ENCODE measurements around the gene TEX53. TPM values are rescaled to one million over a fixed set of nuclear protein-coding genes. Genes with fewer than 3 reads are reported as not detected.

Gene TEX53
- total RNA-seq, result not detected
- long read RNA-seq, result 0 reads

- no peak for DNase-seq
- ATAC-seq, result no peak
- intact Hi-C loops (cut with micrococcal nuclease), result loop anchor here (10.0 kb wide), 2 partner anchors 223 to 253 kb away; no protein-coding TSS in a partner anchor
Observed at GRCh38 chr9:114657705-114658104, at the start of gene TEX53. TSS of gene TEX53 (minus strand) at chr9:114657805. CDS start at chr9:114657774, 31 bp downstream.

DNA sequence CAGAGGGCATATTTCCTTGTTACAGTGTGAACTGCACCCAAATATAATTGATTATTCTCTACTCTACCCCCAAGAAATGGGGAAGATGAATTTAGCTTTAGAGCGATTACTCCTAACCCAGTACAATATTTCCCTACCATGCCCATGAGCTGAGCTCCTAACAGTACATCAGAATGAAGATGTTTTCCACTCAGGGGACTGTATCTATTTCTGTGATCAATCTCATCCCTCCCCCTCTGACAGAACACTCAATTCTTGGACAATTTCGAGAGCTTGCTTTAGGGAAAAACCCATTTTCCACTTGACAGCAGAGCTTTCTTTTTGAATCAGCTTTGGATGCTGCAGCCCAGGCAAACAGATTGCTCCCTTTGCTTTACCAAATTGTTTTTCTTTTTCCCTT, 49.1 kb upstream of the TEX53 start:
- intact Hi-C loops (cut with micrococcal nuclease), result no loop called here
- DNase-seq (no peak), ATAC-seq (no peak)

- ATAC-seq (no peak), DNase-seq (no peak)
- intact Hi-C loops (cut with micrococcal nuclease), result no loop called here
Observed at GRCh38 chr9:114701988-114702387, 44.4 kb upstream of the TEX53 start.

GRCh38 chr9:114697951-114698351, 40.3 kb upstream of the TEX53 start:
- ATAC-seq (no peak), DNase-seq (no peak)
- intact Hi-C loops (cut with micrococcal nuclease), result no loop called here

- intact Hi-C loops (cut with micrococcal nuclease), result no loop called here
- ATAC-seq, result no peak
- no peak for DNase-seq
Observed at GRCh38 chr9:114696814-114697544, 39.4 kb upstream of the TEX53 start.

GRCh38 chr9:114695948-114696347, 38.3 kb upstream of the TEX53 start:
- ATAC-seq (no peak), DNase-seq (no peak)
- intact Hi-C loops (cut with micrococcal nuclease), result no loop called here

- DNase-seq (no peak), ATAC-seq (no peak)
- intact Hi-C loops (cut with micrococcal nuclease), result no loop called here
Observed at GRCh38 chr9:114694719-114695269, 37.2 kb upstream of the TEX53 start.

DNA sequence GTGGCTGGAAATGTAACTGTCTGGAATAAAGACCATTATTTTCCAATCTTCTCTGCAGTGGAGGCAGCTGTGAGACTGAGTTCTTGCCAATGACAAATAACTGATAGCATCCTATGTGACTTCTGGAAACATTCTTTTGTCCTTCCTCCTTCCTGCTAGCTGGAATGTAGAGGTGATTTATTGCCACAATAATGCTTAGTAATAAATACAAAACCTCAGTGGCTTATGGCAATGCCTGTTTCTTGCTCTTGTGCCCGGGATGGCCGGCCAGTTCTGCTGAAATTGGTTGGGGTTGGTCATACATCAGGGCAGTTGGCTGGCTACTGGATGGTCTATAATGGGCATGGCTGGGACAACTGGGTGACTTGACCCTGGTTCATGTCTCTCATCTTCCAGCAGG, 36.5 kb upstream of the TEX53 start:
- DNase-seq (no peak), ATAC-seq (no peak)
- intact Hi-C loops (cut with micrococcal nuclease), result no loop called here

DNA sequence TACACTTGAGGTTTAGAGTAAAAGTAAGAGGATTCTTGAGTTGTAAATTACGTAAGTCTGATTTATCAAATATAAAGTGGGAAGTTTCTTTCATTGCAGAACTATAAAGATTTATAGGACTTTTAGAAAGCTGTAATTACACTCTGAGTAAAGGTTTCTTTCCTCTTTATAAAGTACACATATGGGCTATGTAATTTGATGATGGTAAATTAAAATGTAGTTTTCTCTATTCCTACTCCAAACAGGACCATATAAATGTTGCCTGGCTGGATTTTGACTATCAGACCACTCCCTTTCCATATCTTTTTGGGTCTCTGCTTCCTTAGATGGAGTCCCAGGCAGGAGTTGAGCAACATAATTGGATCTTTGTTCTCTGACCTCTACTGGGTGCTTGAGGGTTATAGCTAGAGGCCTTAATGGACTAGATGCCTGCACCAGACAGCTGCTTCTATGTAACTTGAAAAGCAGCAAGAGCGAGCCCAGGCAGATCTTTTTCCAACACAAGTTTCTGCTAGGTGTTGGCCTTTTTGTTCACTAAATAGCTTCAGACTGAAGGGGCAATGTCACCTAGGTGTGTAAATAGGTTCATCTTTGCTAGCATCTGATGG, 35.7 kb upstream of the TEX53 start:
- ATAC-seq (no peak), DNase-seq (no peak)
- intact Hi-C loops (cut with micrococcal nuclease), result no loop called here

- intact Hi-C loops (cut with micrococcal nuclease), result no loop called here
- no peak for DNase-seq
- ATAC-seq, result no peak
Observed at GRCh38 chr9:114691956-114692295, 34.3 kb upstream of the TEX53 start.

DNA sequence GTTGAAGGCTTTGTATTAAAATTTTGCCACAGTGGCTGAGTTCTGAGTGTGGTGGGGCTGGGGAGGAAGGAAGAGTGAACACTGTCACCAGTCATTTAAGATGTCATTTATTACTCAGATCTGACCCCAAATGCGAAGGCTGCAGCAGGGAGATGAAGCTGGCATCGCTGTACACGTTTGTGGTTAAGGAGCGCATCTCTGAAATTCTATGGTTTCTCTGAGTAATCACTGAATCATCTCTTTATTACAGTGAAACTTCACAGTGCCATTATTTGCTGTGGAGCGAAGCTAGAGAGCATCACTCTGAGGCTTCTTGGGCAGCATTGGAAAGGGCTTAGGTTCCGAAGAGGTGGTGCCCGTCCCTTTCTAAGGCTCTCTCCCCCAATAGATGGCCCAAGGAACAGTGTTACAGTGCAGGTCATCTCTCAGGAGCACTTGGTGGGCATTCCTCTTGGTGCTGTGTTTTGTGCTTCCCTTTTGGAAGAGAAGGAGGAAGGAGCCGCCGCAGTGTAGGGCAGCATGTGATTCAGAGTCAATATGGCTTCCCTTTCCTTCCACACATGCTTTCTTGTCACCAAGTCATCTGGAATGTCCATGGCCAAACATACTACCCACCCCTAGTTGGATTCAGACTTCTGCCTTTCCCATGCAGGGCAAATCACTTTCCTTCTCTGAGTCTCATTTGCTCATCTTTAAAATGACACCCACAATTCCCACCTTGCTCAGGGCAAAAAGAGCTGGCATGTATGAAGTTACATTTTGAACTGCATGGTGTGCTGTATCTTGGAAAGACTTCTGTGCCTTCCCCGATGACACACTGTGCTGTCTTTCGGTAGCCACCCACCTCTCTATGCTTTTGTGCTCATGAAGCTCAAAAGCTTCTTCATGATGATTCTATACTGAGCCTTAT, 33.7 kb upstream of the TEX53 start:
- intact Hi-C loops (cut with micrococcal nuclease), result no loop called here
- ATAC-seq, result no peak

DNA sequence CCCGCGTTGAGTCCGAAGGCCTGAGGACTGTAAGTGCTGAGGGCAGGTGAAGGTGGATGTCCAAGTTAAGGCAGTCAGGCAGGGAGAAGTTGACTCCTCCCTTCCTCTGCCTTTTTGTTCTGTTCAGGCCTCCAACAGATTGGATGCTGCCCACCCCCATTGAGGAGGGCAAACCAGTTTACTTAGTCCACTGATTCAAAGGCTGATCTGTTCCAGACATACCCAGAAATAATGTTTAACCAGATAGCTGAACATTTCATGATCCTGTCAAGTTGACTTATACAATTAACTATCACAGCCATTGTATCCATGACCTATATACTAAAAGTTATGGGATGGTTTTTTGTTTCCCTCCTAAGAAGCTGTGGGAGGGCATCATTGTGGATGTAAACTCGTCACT, 32.7 kb upstream of the TEX53 start:
- DNase-seq, result no peak
- intact Hi-C loops (cut with micrococcal nuclease), result no loop called here
- ATAC-seq, result no peak

More for the DNA sequence above, 33.7 kb upstream of the TEX53 start:
- DNase-seq, result no peak

DNA sequence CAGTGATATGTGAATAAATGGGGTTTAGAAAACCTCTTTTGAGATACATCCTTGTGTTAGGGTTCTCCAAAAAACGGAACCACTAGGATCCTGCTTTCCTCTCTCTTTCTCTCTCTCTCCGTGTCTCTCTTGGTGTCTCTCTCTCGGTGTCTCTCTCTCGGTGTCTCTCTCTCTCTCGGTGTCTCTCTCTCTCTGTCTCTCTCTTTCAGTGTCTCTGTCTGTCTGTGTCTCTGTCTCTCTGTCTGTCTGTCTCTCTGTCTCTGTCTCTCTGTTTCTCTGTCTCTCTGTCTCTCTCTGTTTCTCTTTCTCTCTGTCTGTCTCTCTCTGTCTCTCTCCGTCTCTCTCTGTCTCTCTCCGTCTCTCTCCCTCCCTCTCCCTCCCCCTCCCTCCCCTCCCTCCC, 32.2 kb upstream of the TEX53 start:
- ATAC-seq (no peak), DNase-seq (no peak)
- intact Hi-C loops (cut with micrococcal nuclease), result no loop called here

DNA sequence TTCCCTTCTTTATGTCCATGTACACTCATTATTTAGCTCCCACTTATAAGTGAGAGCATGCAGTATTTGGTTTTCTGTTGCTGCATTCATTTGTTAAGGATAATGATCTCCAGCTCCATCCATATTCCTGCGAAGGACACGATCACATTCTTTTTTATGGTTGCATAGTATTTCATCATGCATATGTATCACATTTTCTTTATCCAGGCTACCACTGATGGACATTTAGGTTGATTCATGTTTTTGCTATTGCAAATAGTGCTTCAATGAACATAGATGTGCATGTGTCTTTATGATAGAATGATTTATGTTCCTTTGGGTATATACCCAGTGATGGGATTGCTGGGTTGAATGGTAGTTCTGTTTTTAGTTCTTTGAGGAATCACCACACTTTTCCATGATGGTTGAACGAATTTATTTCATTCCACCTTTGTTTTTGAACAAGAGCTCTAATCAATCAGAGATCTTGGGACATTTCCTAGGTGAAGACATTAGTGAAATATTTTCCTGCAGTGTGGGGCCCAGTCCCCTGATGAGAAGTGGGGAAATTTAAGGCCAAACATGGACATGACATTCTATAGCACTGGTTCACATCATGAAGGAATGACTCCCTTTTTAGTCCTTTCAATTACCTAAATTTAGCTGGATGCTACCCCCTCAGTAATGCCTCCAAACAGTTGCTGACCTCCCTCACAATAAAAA, 31.5 kb upstream of the TEX53 start:
- ATAC-seq (no peak), DNase-seq (no peak)
- intact Hi-C loops (cut with micrococcal nuclease), result no loop called here

GRCh38 chr9:114688379-114688778, 30.8 kb upstream of the TEX53 start:
- DNase-seq (no peak), ATAC-seq (no peak)
- intact Hi-C loops (cut with micrococcal nuclease), result no loop called here

GRCh38 chr9:114687034-114687433, 29.4 kb upstream of the TEX53 start:
- DNase-seq, result no peak
- no peak for ATAC-seq
- intact Hi-C loops (cut with micrococcal nuclease), result no loop called here

DNA sequence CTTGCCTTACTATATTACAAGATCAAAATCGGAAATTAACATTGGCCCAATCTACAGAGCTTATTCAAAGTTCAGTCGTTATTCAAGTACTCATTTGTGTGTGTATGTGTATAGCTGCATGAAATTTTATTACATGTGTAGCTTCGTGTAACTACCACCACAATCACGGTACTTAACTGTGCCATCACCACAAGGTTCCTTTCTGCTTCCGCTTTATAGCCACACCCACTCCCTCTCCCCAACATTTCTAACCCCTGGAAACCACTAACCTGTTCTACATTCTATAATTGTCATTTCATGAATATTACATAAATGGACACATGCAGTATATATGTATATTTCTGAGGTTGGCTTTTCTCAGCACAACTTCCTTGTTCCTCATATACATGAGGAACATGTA, 28.3 kb upstream of the TEX53 start:
- intact Hi-C loops (cut with micrococcal nuclease), result no loop called here
- DNase-seq, result no peak
- ATAC-seq, result no peak

- intact Hi-C loops (cut with micrococcal nuclease), result no loop called here
- ATAC-seq, result no peak
- no peak for DNase-seq
Observed at GRCh38 chr9:114684036-114684435, 26.4 kb upstream of the TEX53 start.

DNA sequence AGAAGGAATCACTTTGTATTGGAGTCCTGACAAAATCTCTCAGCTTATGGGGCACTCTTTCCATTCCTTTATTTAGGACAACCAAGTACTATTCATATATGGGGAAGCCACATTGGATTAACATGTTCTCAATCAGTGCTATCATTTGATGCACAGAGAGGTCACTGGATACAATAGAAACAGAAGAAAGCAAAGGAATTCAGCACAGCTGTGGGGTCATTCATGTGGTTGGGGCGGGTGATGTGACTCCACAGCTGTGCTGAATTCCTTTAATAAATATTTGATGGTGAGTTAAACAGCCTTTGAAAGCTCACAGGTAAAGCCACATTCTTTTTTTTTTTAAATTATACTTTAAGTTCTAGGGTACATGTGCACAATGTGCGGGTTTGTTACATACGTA, 25.2 kb upstream of the TEX53 start:
- ATAC-seq (no peak), DNase-seq (no peak)
- intact Hi-C loops (cut with micrococcal nuclease), result no loop called here

Data from left ventricle myocardium superior (tissue), 1 donor.